GM19324 (cell line): ENCODE results near the gene FAM200A.
"Not testable (repeated sequence)": the region's sequence is repeated elsewhere in the genome, so short reads cannot be mapped to it uniquely, and the experiment has no call there.

Experiments
- ATAC-seq: cut with Tn5 transposase; IDR thresholded peaks from one replicate; pipeline ENCODE4 v1.9.1; 2021; ENCODE audit warnings: mild to moderate bottlenecking, moderate library complexity; ENCODE audit not compliant: unreplicated experiment, low FRiP score

Gene FAM200A

GRCh38 chr7:99559175-99559915 is 7.4 kb upstream of the FAM200A start:
- ATAC-seq = no peak

- ATAC-seq = peak; percentile 89
Measured at GRCh38 chr7:99558306-99559174, 6.6 kb upstream of the FAM200A start, which contains the start of gene ZNF655. TSS of gene ZNF655 (plus strand) at chr7:99558642. CDS start at chr7:99560560, 1,918 bp downstream.

- ATAC-seq = no peak
Measured at GRCh38 chr7:99557940-99558305, 6.0 kb upstream of the FAM200A start.

- ATAC-seq = no peak
Measured at GRCh38 chr7:99557196-99557607, 5.3 kb upstream of the FAM200A start.

- ATAC-seq = no peak
Measured at GRCh38 chr7:99554939-99555338, 3.0 kb upstream of the FAM200A start.

- no peak for ATAC-seq
Measured at GRCh38 chr7:99553039-99553438, 1.1 kb upstream of the FAM200A start.

- no peak for ATAC-seq
Measured at GRCh38 chr7:99551334-99551733, 580 bp downstream of the FAM200A start.

GRCh38 chr7:99549545-99549944 is 2.4 kb downstream of the FAM200A start:
- not testable (repeated sequence) for ATAC-seq

GRCh38 chr7:99545308-99545707 is 6.6 kb downstream of the FAM200A start:
- not testable (repeated sequence) for ATAC-seq

- ATAC-seq = no peak
Measured at GRCh38 chr7:99543916-99544315, 8.0 kb downstream of the FAM200A start.

- ATAC-seq = no peak
Measured at GRCh38 chr7:99543081-99543671, 8.7 kb downstream of the FAM200A start.

GRCh38 chr7:99541212-99541611 is 10.7 kb downstream of the FAM200A start:
- ATAC-seq = no peak

GRCh38 chr7:99540542-99540941 is 11.4 kb downstream of the FAM200A start:
- ATAC-seq = no peak

GRCh38 chr7:99539213-99539811 is 12.6 kb downstream of the FAM200A start:
- ATAC-seq = no peak

- ATAC-seq = no peak
Measured at GRCh38 chr7:99535667-99536066, 16.2 kb downstream of the FAM200A start.

GRCh38 chr7:99531354-99531765 is 20.6 kb downstream of the FAM200A start:
- no peak for ATAC-seq

- no peak for ATAC-seq
Measured at GRCh38 chr7:99525713-99526440, 26.0 kb downstream of the FAM200A start.

GRCh38 chr7:99521399-99521798 is 30.5 kb downstream of the FAM200A start:
- ATAC-seq = no peak

GRCh38 chr7:99514050-99514449 is 37.9 kb downstream of the FAM200A start:
- no peak for ATAC-seq

- no peak for ATAC-seq
Measured at GRCh38 chr7:99505324-99505662, 46.6 kb downstream of the FAM200A start.
